HEK293T (cell line): ENCODE measurements around the gene ARHGAP28.
A peak's percentile ranks its signal among the peaks of the same experiment; 100 is the strongest.

ENCODE experiments used
- CTCF ChIA-PET: fragments of 350-600 bp; formaldehyde crosslinking; extraction: SDS; loops from one replicate; lab custom pipeline; 2021; ENCODE audit warnings: antibody characterized with exemption, inconsistent platforms; lab: Yijun Ruan, JAX
- POLR2A ChIA-PET: fragments of 350-600 bp; formaldehyde crosslinking; extraction: SDS; loops from one replicate; lab custom pipeline; 2020; ENCODE audit warnings: antibody characterized with exemption, inconsistent platforms; lab: Yijun Ruan, JAX
- DNase-seq: peaks from one replicate; pipeline ENCODE4 v3.0.0; 2012; ENCODE audit warnings: mixed read lengths; ENCODE audit errors: extremely low spot score
- ARNT ChIP-seq: fragments of 450-650 bp; IDR thresholded peaks from 2 replicates; pipeline ENCODE4 v1.6.1; 2017; ENCODE audit warnings: mild to moderate bottlenecking
- BHLHE40 ChIP-seq: fragments of 450-650 bp; IDR thresholded peaks from 2 replicates; pipeline ENCODE4 v1.6.1; 2016; ENCODE audit warnings: mild to moderate bottlenecking, moderate library complexity, borderline replicate concordance
- CTBP1 ChIP-seq: fragments of 450-650 bp; IDR thresholded peaks from 2 replicates; pipeline ENCODE4 v1.6.1; 2016; ENCODE audit warnings: borderline replicate concordance
- ELF4 ChIP-seq: fragments of 450-650 bp; IDR thresholded peaks from 2 replicates; pipeline ENCODE4 v1.6.1; 2017; ENCODE audit warnings: antibody characterized with exemption
- FOXA1 ChIP-seq: fragments of 450-650 bp; IDR thresholded peaks from 2 replicates; pipeline ENCODE4 v1.6.1; 2016; ENCODE audit warnings: mild to moderate bottlenecking
- FOXK2 ChIP-seq: fragments of 450-650 bp; IDR thresholded peaks from 2 replicates; pipeline ENCODE4 v1.6.1; 2016; ENCODE audit warnings: mild to moderate bottlenecking
- FOXM1 ChIP-seq: fragments of 450-650 bp; IDR thresholded peaks from 2 replicates; pipeline ENCODE4 v1.6.1; 2017; ENCODE audit warnings: mild to moderate bottlenecking, borderline replicate concordance
- HDGF ChIP-seq: fragments of 450-650 bp; IDR thresholded peaks from 2 replicates; pipeline ENCODE4 v1.6.1; 2017; ENCODE audit warnings: antibody characterized with exemption, borderline replicate concordance
- L3MBTL2 ChIP-seq: fragments of 450-650 bp; conservative IDR thresholded peaks from 2 replicates; pipeline ENCODE4 v1.6.1; 2016; ENCODE audit warnings: mild to moderate bottlenecking
- LEF1 ChIP-seq: fragments of 450-650 bp; IDR thresholded peaks from 2 replicates; pipeline ENCODE4 v1.6.1; 2017; ENCODE audit warnings: mild to moderate bottlenecking, borderline replicate concordance
- NFRKB ChIP-seq: fragments of 450-650 bp; IDR thresholded peaks from 2 replicates; pipeline ENCODE4 v1.6.1; 2016; ENCODE audit warnings: mild to moderate bottlenecking, moderate library complexity
- PKNOX1 ChIP-seq: fragments of 450-650 bp; IDR thresholded peaks from 2 replicates; pipeline ENCODE4 v1.6.1; 2016
- SP1 ChIP-seq: fragments of 450-650 bp; IDR thresholded peaks from 2 replicates; pipeline ENCODE4 v1.6.1; 2017
- SUZ12 ChIP-seq: fragments of 450-650 bp; IDR thresholded peaks from 2 replicates; pipeline ENCODE4 v1.6.1; 2016; ENCODE audit warnings: mild to moderate bottlenecking
- TARDBP ChIP-seq: fragments of 450-650 bp; IDR thresholded peaks from 2 replicates; pipeline ENCODE4 v1.6.1; 2016
- ZNF384 ChIP-seq: fragments of 450-650 bp; IDR thresholded peaks from 2 replicates; pipeline ENCODE4 v1.6.1; 2016

ARHGAP28 gene

GRCh38 chr18:6721755-6722154 lies 7.8 kb upstream of the ARHGAP28 start:
- no peak for DNase-seq
- no peak for TF ChIP-seq FOXM1
- ChIA-PET POLR2A (no interaction called here), CTCF (no interaction called here)

- TF ChIP-seq TARDBP (no peak), BHLHE40 (no peak), ELF4 (no peak), FOXK2 (no peak), FOXM1 (no peak), ZNF384 (no peak), FOXA1 (no peak), PKNOX1 (no peak), LEF1 (no peak), ARNT (no peak), NFRKB (no peak), SUZ12 (no peak), CTBP1 (no peak), L3MBTL2 (no peak), HDGF (no peak), SP1 (no peak)
- ChIA-PET CTCF (no interaction called here), POLR2A (no interaction called here)
- DNase-seq, result no peak
These were observed 6.8 kb upstream of the ARHGAP28 start for GRCh38 chr18:6722690-6723089.

- CTCF ChIA-PET, result no interaction called here
- no peak for DNase-seq
- TF ChIP-seq SP1, result no peak
- no peak for TF ChIP-seq ARNT
- TF ChIP-seq ZNF384, result no peak
- POLR2A ChIA-PET, result no interaction called here
These were observed 5.2 kb upstream of the ARHGAP28 start for GRCh38 chr18:6724331-6724730.

- TF ChIP-seq ZNF384 (no peak), ARNT (no peak), FOXM1 (no peak), ELF4 (no peak), HDGF (no peak), BHLHE40 (no peak), TARDBP (no peak), FOXK2 (no peak), FOXA1 (no peak), NFRKB (no peak), CTBP1 (no peak), SUZ12 (no peak), PKNOX1 (no peak), L3MBTL2 (no peak), SP1 (no peak), LEF1 (no peak)
- CTCF ChIA-PET, result no interaction called here
- no peak for DNase-seq
- POLR2A ChIA-PET, result no interaction called here
These were observed 1.2 kb upstream of the ARHGAP28 start for GRCh38 chr18:6728331-6728730.

GRCh38 chr18:6728809-6729246 lies 688 bp upstream of the ARHGAP28 start:
- CTCF ChIA-PET, result no interaction called here
- POLR2A ChIA-PET, result no interaction called here
- DNase-seq, result no peak
- TF ChIP-seq SUZ12 (no peak), ZNF384 (0 out of 2 replicates have a peak, but pooled peaks have one; percentile 37)

- TF ChIP-seq FOXA1 (no peak), LEF1 (no peak)
- ChIA-PET CTCF (interaction anchor here (0.5 kb wide), 1 partner anchor 1437 kb away, joined by 3 read pairs; no protein-coding TSS in a partner anchor), POLR2A (no interaction called here)
- no peak for DNase-seq
These were observed 1.1 kb downstream of the ARHGAP28 start for GRCh38 chr18:6730416-6731221.

- no peak for TF ChIP-seq SUZ12
- no peak for TF ChIP-seq FOXK2
- no peak for TF ChIP-seq NFRKB
- no peak for TF ChIP-seq FOXA1
- TF ChIP-seq SP1, result no peak
- no peak for TF ChIP-seq TARDBP
- TF ChIP-seq ELF4, result no peak
- TF ChIP-seq BHLHE40, result no peak
- TF ChIP-seq ARNT, result no peak
- TF ChIP-seq FOXM1, result no peak
- POLR2A ChIA-PET, result interaction anchor here (1.1 kb wide), 1 partner anchor 10 kb away, joined by 4 read pairs; no protein-coding TSS in a partner anchor
- peak; percentile 8 for DNase-seq
- CTCF ChIA-PET, result no interaction called here
These were observed 1.7 kb downstream of the ARHGAP28 start for GRCh38 chr18:6731222-6731596.
